H1 (cell line): ENCODE data around the gene MAPK14. TPM values are rescaled to one million over a fixed set of nuclear protein-coding genes. Genes with fewer than 3 reads are reported as not detected.

ENCODE experiments used
- CTCF ChIA-PET: fragments of 300-600 bp; sonication (Branson Sonifier 250); formaldehyde crosslinking; loops from one replicate; lab custom pipeline; 2021; ENCODE audit not compliant: partially characterized antibody; lab: Charles Lee
- POLR2A ChIA-PET: fragments of 300-600 bp; sonication (Branson Sonifier 250); formaldehyde crosslinking; loops from one replicate; lab custom pipeline; 2021; ENCODE audit warnings: inconsistent platforms; ENCODE audit not compliant: partially characterized antibody; lab: Charles Lee
- DNase-seq, 2 experiments: peaks; one replicate each; pipeline versions ENCODE4 v3.0.0 to v3.0.0-alpha.2; 2010 to 2022; ENCODE audit warnings: low spot score in 2 of 2, low read depth in 1 of 2, mixed read lengths in 1 of 2
- FAIRE-seq: peaks from 2 replicates; lab custom pipeline; 2011; peaks lifted over from hg19 to GRCh38; lab: Jason Lieb, UNC
- H2AFZ ChIP-seq: 2 replicates; pipeline ENCODE4 v1.8.1; 2012; ENCODE audit warnings: low read length, inconsistent platforms
- H2AK5ac ChIP-seq: 2 replicates; pipeline ENCODE4 v1.6.1; 2013; ENCODE audit warnings: low read depth, low read length
- H2BK120ac ChIP-seq: replicated peaks from 2 replicates; pipeline ENCODE3; 2013; ENCODE audit warnings: low read depth, low read length, inconsistent platforms
- H2BK12ac ChIP-seq: 2 replicates; pipeline ENCODE4 v1.6.1; 2013; ENCODE audit warnings: low read depth, low read length
- H2BK15ac ChIP-seq: 2 replicates; pipeline ENCODE4 v1.6.1; 2013; ENCODE audit warnings: low read length
- H2BK20ac ChIP-seq: 2 replicates; pipeline ENCODE4 v1.6.1; 2013; ENCODE audit warnings: low read length
- H2BK5ac ChIP-seq: 2 replicates; pipeline ENCODE4 v1.6.1; 2013; ENCODE audit warnings: low read depth, low read length
- H3K14ac ChIP-seq: 2 replicates; pipeline ENCODE4 v1.6.1; 2013; ENCODE audit warnings: inconsistent platforms; ENCODE audit not compliant: insufficient read length
- H3K18ac ChIP-seq: 2 replicates; pipeline ENCODE4 v1.6.1; 2013; ENCODE audit warnings: low read length; ENCODE audit errors: extremely low read depth
- H3K23ac ChIP-seq: 2 replicates; pipeline ENCODE4 v1.6.1; 2013; ENCODE audit warnings: inconsistent platforms; ENCODE audit not compliant: insufficient read length
- H3K23me2 ChIP-seq: 2 replicates; pipeline ENCODE4 v1.6.1; 2013; ENCODE audit warnings: low read depth, low read length
- H3K27ac ChIP-seq: 2 replicates; pipeline ENCODE4 v1.6.1; 2011; ENCODE audit warnings: low read depth, low read length, inconsistent platforms
- H3K27me3 ChIP-seq, 4 experiments: replicated peaks in 1 of 4; 1 replicate in 1 of 4; 2 replicates in 3 of 4; pipeline versions ENCODE4 v1.6.1 to v1.8.1; 2011 to 2013; ENCODE audit warnings: low read length in 3 of 4, mild to moderate bottlenecking in 3 of 4, inconsistent platforms in 2 of 4, mixed read lengths in 2 of 4, moderate library complexity in 1 of 4; ENCODE audit not compliant: control insufficient read depth in 3 of 4, insufficient read depth in 3 of 4; ENCODE audit errors: extremely low read depth in 1 of 4
- H3K36me3 ChIP-seq, 4 experiments: 2 replicates each; pipeline versions ENCODE4 v1.6.1 to v1.8.1; 2011 to 2013; ENCODE audit warnings: mild to moderate bottlenecking in 4 of 4, low read length in 3 of 4, moderate library complexity in 2 of 4, control low read depth in 1 of 4, inconsistent platforms in 1 of 4; ENCODE audit not compliant: insufficient read depth in 4 of 4, control insufficient read depth in 2 of 4
- H3K4ac ChIP-seq: replicated peaks from 2 replicates; pipeline ENCODE3; 2013; ENCODE audit warnings: low read length, low read depth, mixed read lengths, inconsistent platforms; ENCODE audit not compliant: insufficient read length
- H3K4me1 ChIP-seq, 4 experiments: replicated peaks in 1 of 4; 1 replicate in 1 of 4; 2 replicates in 3 of 4; pipeline versions ENCODE4 v1.6.1 to v1.8.1; 2011 to 2013; ENCODE audit warnings: low read length in 3 of 4, inconsistent platforms in 2 of 4, mixed read lengths in 1 of 4; ENCODE audit not compliant: insufficient read depth in 4 of 4, control insufficient read depth in 3 of 4
- H3K4me2 ChIP-seq, 2 experiments: 2 replicates each; pipeline versions ENCODE4 v1.6.1 to v1.8.1; 2011 to 2013; ENCODE audit warnings: low read depth in 2 of 2, low read length in 2 of 2, control low read depth in 1 of 2, inconsistent platforms in 1 of 2, mild to moderate bottlenecking in 1 of 2; ENCODE audit not compliant: insufficient read depth in 1 of 2
- H3K4me3 ChIP-seq, 4 experiments: fragments of 200-600, 300-600 bp in 1 of 4; sonication (generic), shearing (Covaris generic), sonication (Bioruptor Twin) in 1 of 4; 2 replicates each; pipeline versions ENCODE4 v1.5.1 to v1.8.1; 2011 to 2016; ENCODE audit warnings: low read length in 4 of 4, low read depth in 3 of 4, control low read depth in 2 of 4, inconsistent platforms in 2 of 4, mild to moderate bottlenecking in 2 of 4, mixed read lengths in 1 of 4, moderate library complexity in 1 of 4; ENCODE audit not compliant: insufficient read depth in 2 of 4; ENCODE audit errors: extremely low read depth in 1 of 4
- H3K56ac ChIP-seq: replicated peaks from 2 replicates; pipeline ENCODE3; 2013; ENCODE audit warnings: low read depth, mild to moderate bottlenecking, mixed read lengths, low read length, inconsistent platforms; ENCODE audit not compliant: insufficient read length
- H3K79me1 ChIP-seq: 2 replicates; pipeline ENCODE4 v1.6.1; 2013; ENCODE audit warnings: low read depth, low read length, control low read depth
- H3K79me2 ChIP-seq, 2 experiments: 2 replicates each; pipeline versions ENCODE4 v1.6.1 to v1.8.1; 2012 to 2013; ENCODE audit warnings: low read length in 2 of 2, mild to moderate bottlenecking in 2 of 2, inconsistent platforms in 1 of 2; ENCODE audit not compliant: insufficient read depth in 2 of 2, control insufficient read depth in 1 of 2
- H3K9ac ChIP-seq, 4 experiments: replicated peaks in 1 of 4; 1 replicate in 1 of 4; 2 replicates in 3 of 4; pipeline versions ENCODE4 v1.6.1 to v1.8.1; 2011 to 2013; ENCODE audit warnings: low read depth in 3 of 4, low read length in 3 of 4, control low read depth in 2 of 4, mild to moderate bottlenecking in 2 of 4, moderate library complexity in 2 of 4, inconsistent platforms in 1 of 4; ENCODE audit errors: extremely low read depth in 1 of 4
- H3K9me3 ChIP-seq, 2 experiments: 2 replicates each; pipeline versions ENCODE4 v1.6.1 to v1.8.1; 2012 to 2013; ENCODE audit warnings: mild to moderate bottlenecking in 2 of 2, moderate library complexity in 2 of 2, control low read depth in 1 of 2, inconsistent platforms in 1 of 2, low read depth in 1 of 2, low read length in 1 of 2, mixed read lengths in 1 of 2; ENCODE audit not compliant: insufficient read depth in 2 of 2
- H4K20me1 ChIP-seq, 2 experiments: replicated peaks in 1 of 2; 2 replicates each; pipeline versions ENCODE3 to v1.8.1; 2011 to 2013; ENCODE audit warnings: inconsistent platforms in 2 of 2, low read length in 2 of 2, mild to moderate bottlenecking in 1 of 2; ENCODE audit not compliant: insufficient read depth in 2 of 2, control insufficient read depth in 1 of 2
- H4K5ac ChIP-seq: 2 replicates; pipeline ENCODE4 v1.6.1; 2013; ENCODE audit warnings: low read length, low read depth, mixed read lengths, inconsistent platforms; ENCODE audit not compliant: insufficient read length
- H4K8ac ChIP-seq: 2 replicates; pipeline ENCODE4 v1.8.0; 2013; ENCODE audit warnings: mild to moderate bottlenecking, moderate library complexity, low read length, inconsistent platforms; ENCODE audit not compliant: insufficient read depth; ENCODE audit errors: extremely low read depth
- H4K91ac ChIP-seq: replicated peaks from 2 replicates; pipeline ENCODE3; 2013; ENCODE audit warnings: low read length, mixed read lengths, inconsistent platforms; ENCODE audit not compliant: insufficient read length
- CBX8 ChIP-seq: fragments of 300-800, 300-1000 bp; sonication (generic); IDR thresholded peaks from 2 replicates; pipeline ENCODE4 v1.7.1; 2016; ENCODE audit warnings: low read depth, low read length, borderline replicate concordance
- JUND ChIP-seq: IDR thresholded peaks from 2 replicates; pipeline ENCODE4 v1.6.1; 2011; ENCODE audit warnings: mild to moderate bottlenecking, improper control_type of control experiment, low read length
- KDM1A ChIP-seq: fragments of 200-600, 300-600 bp; sonication (generic); IDR thresholded peaks from 2 replicates; pipeline ENCODE4 v1.7.1; 2016; ENCODE audit warnings: mild to moderate bottlenecking, low read length, borderline replicate concordance
- PHF8 ChIP-seq: fragments of 200-600 bp; sonication (generic); conservative IDR thresholded peaks from 2 replicates; pipeline ENCODE4 v1.7.1; 2012; ENCODE audit warnings: low read depth, mild to moderate bottlenecking, inconsistent platforms, low read length, moderate library complexity
- RAD21 ChIP-seq, 2 experiments: IDR thresholded peaks in 1 of 2; conservative IDR thresholded peaks in 1 of 2; 2 replicates each; pipeline ENCODE4 v1.6.1; 2011; ENCODE audit warnings: low read depth in 2 of 2, low read length in 2 of 2, improper control_type of control experiment in 1 of 2, inconsistent platforms in 1 of 2, mild to moderate bottlenecking in 1 of 2, moderate library complexity in 1 of 2
- SIRT6 ChIP-seq: IDR thresholded peaks from one replicate; pipeline ENCODE4 v1.7.1; 2012; ENCODE audit warnings: low read length, inconsistent platforms
- SP2 ChIP-seq: IDR thresholded peaks from 2 replicates; pipeline ENCODE4 v1.6.1; 2012; ENCODE audit warnings: mild to moderate bottlenecking, low read length, inconsistent platforms
- SRF ChIP-seq: IDR thresholded peaks from 2 replicates; pipeline ENCODE4 v1.6.1; 2011; ENCODE audit warnings: mild to moderate bottlenecking, low read depth, low read length, moderate library complexity
- TAF1 ChIP-seq: IDR thresholded peaks from 2 replicates; pipeline ENCODE4 v1.6.1; 2011; ENCODE audit warnings: mild to moderate bottlenecking, low read depth, low read length
- TBP ChIP-seq: IDR thresholded peaks from 2 replicates; pipeline ENCODE4 v1.6.1; 2011; ENCODE audit warnings: low read depth, low read length, improper control_type of control experiment
- USF2 ChIP-seq: IDR thresholded peaks from 2 replicates; pipeline ENCODE4 v1.6.1; 2011; ENCODE audit warnings: low read length, improper control_type of control experiment
- WGBS, 2 experiments: shearing (Covaris generic) in 1 of 2; methylation state at CpG; one replicate each; pipeline versions ENCODE4 v1.1.6 to v1.1.7; 2013 to 2015; ENCODE audit warnings: low lambda C conversion rate in 2 of 2, mixed read lengths in 2 of 2, inconsistent platforms in 1 of 2, low coverage in 1 of 2, missing lambda C conversion rate in 1 of 2; ENCODE audit not compliant: insufficient replicate concordance in 2 of 2, insufficient coverage in 1 of 2, insufficient read length in 1 of 2; ENCODE audit errors: extremely low coverage in 1 of 2, missing lambda C conversion rate in 1 of 2; 5-methylcytosine and 5-hydroxymethylcytosine counted together
- polyA plus RNA-seq, 7 experiments: library from polyadenylated mRNA; depleted of rRNA in 3 of 7; stranded (reverse) in 5 of 7; unstranded in 2 of 7; fragments of >200 nt in 5 of 7; fragments of 200-250 nt in 2 of 7; gene quantifications; 1 replicate in 5 of 7; 2 replicates in 1 of 7; 4 replicates in 1 of 7; pipeline versions ENCODE4 v1.2.1 to v1.2.3, GENCODE V29; 2011 to 2013; ENCODE audit warnings: missing spikeins in 2 of 7, mixed read lengths in 2 of 7
- total RNA-seq: library from RNA; stranded (reverse); fragmentation: NEBNext Ultra II Directional; extraction: Animal tissue kit (Norgen Biotek cat#: 25700); gene quantifications from 2 replicates; pipeline ENCODE4 v1.2.1, GENCODE V29; 2021

The MAPK14 gene
- total and polyA plus RNA-seq, 2 of the 8 experiments (the other 6 are each of a cell fraction or from before 2014, with no cell fraction given) = 18.1 to 39.3 TPM

GRCh38 chr6:36079601-36080000, 52.0 kb downstream of the MAPK14 start:
- DNase-seq = no peak
- Histone ChIP-seq H3K18ac (no peak overlapping the region), H3K27ac (no peak overlapping the region), H4K91ac (no peak overlapping the region), H3K23me2 (no peaks in the 10 kb centered on the region), H3K36me3 (peaks cover 6 to 46% (median 24%) of the 10 kb centered on the region in 4 experiments; a peak in 7 of 8 replicates), H2BK12ac (no peak overlapping the region), H4K8ac (no peak overlapping the region), H4K20me1 (no peaks in the 10 kb centered on the region), H3K9ac (no peak overlapping the region), H3K79me1 (no peaks in the 10 kb centered on the region), H2BK20ac (no peak overlapping the region), H3K23ac (no peak overlapping the region), H2BK120ac (no peak overlapping the region), H2BK5ac (no peak overlapping the region), H4K5ac (no peak overlapping the region), H3K4ac (no peak overlapping the region), H3K4me2 (no peak overlapping the region), H3K4me3 (no peak overlapping the region), H3K4me1 (no peaks in the 10 kb centered on the region), H3K27me3 (no peaks in the 10 kb centered on the region), H3K9me3 (peaks cover 0 to 6% of the 10 kb centered on the region in 2 experiments; a peak in 1 of 4 replicates), H3K79me2 (no peaks in the 10 kb centered on the region), H2AK5ac (no peak overlapping the region), H3K56ac (no peak overlapping the region), H2AFZ (no peak overlapping the region), H3K14ac (no peak overlapping the region), H2BK15ac (no peak overlapping the region)
- CTCF ChIA-PET = interaction anchor here (0.6 to 1.4 kb wide), 3 partner anchors 13 to 301 kb away, joined by 3 to 10 read pairs (median 4); no protein-coding TSS in a partner anchor
- no peak for FAIRE-seq
- POLR2A ChIA-PET = no interaction called here
- 88 to 100% methylated on average over 1 to 2 of the region's 2 CpGs for WGBS, 2 experiments
- no peak for TF ChIP-seq JUND
- TF ChIP-seq CBX8 = no peak
- no peak for TF ChIP-seq USF2
- no peak for TF ChIP-seq SRF
- no peak for TF ChIP-seq KDM1A
- no peak for TF ChIP-seq TAF1
- TF ChIP-seq SIRT6 = no peak
- no peak for TF ChIP-seq TBP
- no peak for TF ChIP-seq SP2
- no peak for TF ChIP-seq RAD21 (IDR thresholded peaks at IDR 0.05 in 1 of 2, conservative IDR thresholded peaks at IDR 0.05 in 1 of 2; ENCODE audit: low read depth in 2 of 2, low read length in 2 of 2)
- TF ChIP-seq PHF8 = no peak
